Mammary epithelial cell (primary cell): ENCODE measurements around the gene SLC38A1.

Source experiments
- CTCF ChIP-seq, 2 donors: IDR thresholded peaks in 1 of 2; conservative IDR thresholded peaks in 1 of 2; 2 replicates each; pipeline ENCODE4 v1.5.1; 2011 to 2012; ENCODE audit warnings: inconsistent platforms in 2 of 2, low read length in 2 of 2, mild to moderate bottlenecking in 2 of 2, control low read depth in 1 of 2, low read depth in 1 of 2; ENCODE audit not compliant: insufficient read depth in 1 of 2; ENCODE audit errors: extremely low read depth in 1 of 2
- EZH2 ChIP-seq: IDR thresholded peaks from 2 replicates; pipeline ENCODE4 v1.6.1; 2012; ENCODE audit warnings: low read length, inconsistent platforms, borderline replicate concordance

GRCh38 chr12:46265102-46265501, 3.7 kb downstream of the SLC38A1 start:
- TF ChIP-seq CTCF (conservative IDR thresholded peaks at IDR 0.05 in 1 of 2, IDR thresholded peaks at IDR 0.05 in 1 of 2; ENCODE audit: extremely low read depth in 1 of 2, insufficient read depth in 1 of 2, low read depth in 1 of 2, low read length in 2 of 2): no peak
- TF ChIP-seq EZH2: no peak
